ENCODE data around the gene TWSG1. TPM values are rescaled to one million over a fixed set of nuclear protein-coding genes. Genes with fewer than 3 reads are reported as not detected.

TWSG1 gene
- total RNA-seq, 1 donor: 101 TPM

- Histone ChIP-seq H3K4me3 (ENCODE audit: insufficient read depth, low read length) (no peak overlapping the region), H3K27me3 (ENCODE audit: insufficient read depth, low read length) (no peaks in the 10 kb centered on the region), H3K4me1 (ENCODE audit: insufficient read depth, low read length) (no peaks in the 10 kb centered on the region), H3K36me3 (ENCODE audit: insufficient read depth, low read length) (no peaks in the 10 kb centered on the region), H3K79me2 (ENCODE audit: insufficient read depth, low read length) (no peaks in the 10 kb centered on the region), H2AFZ (ENCODE audit: low read length) (no peak overlapping the region), H3K4me2 (ENCODE audit: insufficient read depth, low read length) (no peak overlapping the region), H3K27ac (ENCODE audit: low read depth, low read length) (no peak overlapping the region), H3K9me3 (ENCODE audit: low read depth, low read length) (no peaks in the 10 kb centered on the region), H4K20me1 (ENCODE audit: insufficient read depth, low read length) (no peaks in the 10 kb centered on the region)
- no peak for DNase-seq (ENCODE audit: insufficient read length, low spot score, missing footprints)
- TF ChIP-seq, protein P1, sequence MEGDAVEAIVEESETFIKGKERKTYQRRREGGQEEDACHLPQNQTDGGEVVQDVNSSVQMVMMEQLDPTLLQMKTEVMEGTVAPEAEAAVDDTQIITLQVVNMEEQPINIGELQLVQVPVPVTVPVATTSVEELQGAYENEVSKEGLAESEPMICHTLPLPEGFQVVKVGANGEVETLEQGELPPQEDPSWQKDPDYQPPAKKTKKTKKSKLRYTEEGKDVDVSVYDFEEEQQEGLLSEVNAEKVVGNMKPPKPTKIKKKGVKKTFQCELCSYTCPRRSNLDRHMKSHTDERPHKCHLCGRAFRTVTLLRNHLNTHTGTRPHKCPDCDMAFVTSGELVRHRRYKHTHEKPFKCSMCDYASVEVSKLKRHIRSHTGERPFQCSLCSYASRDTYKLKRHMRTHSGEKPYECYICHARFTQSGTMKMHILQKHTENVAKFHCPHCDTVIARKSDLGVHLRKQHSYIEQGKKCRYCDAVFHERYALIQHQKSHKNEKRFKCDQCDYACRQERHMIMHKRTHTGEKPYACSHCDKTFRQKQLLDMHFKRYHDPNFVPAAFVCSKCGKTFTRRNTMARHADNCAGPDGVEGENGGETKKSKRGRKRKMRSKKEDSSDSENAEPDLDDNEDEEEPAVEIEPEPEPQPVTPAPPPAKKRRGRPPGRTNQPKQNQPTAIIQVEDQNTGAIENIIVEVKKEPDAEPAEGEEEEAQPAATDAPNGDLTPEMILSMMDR (IDR thresholded peaks at IDR 0.05; ENCODE audit: extremely low read depth, low read depth, low read length): no peak
Observed at GRCh38 chr18:9405130-9405529, 70.6 kb downstream of the TWSG1 start.

- Histone ChIP-seq H4K20me1 (ENCODE audit: insufficient read depth, low read length) (no peaks in the 10 kb centered on the region), H2AFZ (ENCODE audit: low read length) (no peak overlapping the region), H3K27ac (ENCODE audit: low read depth, low read length) (no peak overlapping the region), H3K9me3 (ENCODE audit: low read depth, low read length) (no peaks in the 10 kb centered on the region), H3K4me1 (ENCODE audit: insufficient read depth, low read length) (no peaks in the 10 kb centered on the region), H3K36me3 (ENCODE audit: insufficient read depth, low read length) (no peaks in the 10 kb centered on the region), H3K27me3 (ENCODE audit: insufficient read depth, low read length) (no peaks in the 10 kb centered on the region), H3K4me2 (ENCODE audit: insufficient read depth, low read length) (no peak overlapping the region), H3K79me2 (ENCODE audit: insufficient read depth, low read length) (no peaks in the 10 kb centered on the region), H3K4me3 (ENCODE audit: insufficient read depth, low read length) (no peak overlapping the region)
- DNase-seq (ENCODE audit: insufficient read length, low spot score, missing footprints): no peak
- TF ChIP-seq, protein P1 (IDR thresholded peaks at IDR 0.05; ENCODE audit: extremely low read depth, low read depth, low read length): no peak
Observed at GRCh38 chr18:9405977-9406376, 71.4 kb downstream of the TWSG1 start.

GRCh38 chr18:9410515-9410914, 75.9 kb downstream of the TWSG1 start:
- Histone ChIP-seq H3K4me2 (ENCODE audit: insufficient read depth, low read length) (no peak overlapping the region), H2AFZ (ENCODE audit: low read length) (no peak overlapping the region), H3K27ac (ENCODE audit: low read depth, low read length) (no peak overlapping the region), H3K9me3 (ENCODE audit: low read depth, low read length) (no peaks in the 10 kb centered on the region), H3K27me3 (ENCODE audit: insufficient read depth, low read length) (no peaks in the 10 kb centered on the region), H3K36me3 (ENCODE audit: insufficient read depth, low read length) (no peaks in the 10 kb centered on the region), H4K20me1 (ENCODE audit: insufficient read depth, low read length) (no peaks in the 10 kb centered on the region), H3K79me2 (ENCODE audit: insufficient read depth, low read length) (no peaks in the 10 kb centered on the region), H3K4me1 (ENCODE audit: insufficient read depth, low read length) (peaks cover 7% of the 10 kb centered on the region), H3K4me3 (ENCODE audit: insufficient read depth, low read length) (no peak overlapping the region)
- DNase-seq (ENCODE audit: insufficient read length, low spot score, missing footprints): no peak
- TF ChIP-seq, protein P1 (IDR thresholded peaks at IDR 0.05; ENCODE audit: extremely low read depth, low read depth, low read length): no peak

DNA sequence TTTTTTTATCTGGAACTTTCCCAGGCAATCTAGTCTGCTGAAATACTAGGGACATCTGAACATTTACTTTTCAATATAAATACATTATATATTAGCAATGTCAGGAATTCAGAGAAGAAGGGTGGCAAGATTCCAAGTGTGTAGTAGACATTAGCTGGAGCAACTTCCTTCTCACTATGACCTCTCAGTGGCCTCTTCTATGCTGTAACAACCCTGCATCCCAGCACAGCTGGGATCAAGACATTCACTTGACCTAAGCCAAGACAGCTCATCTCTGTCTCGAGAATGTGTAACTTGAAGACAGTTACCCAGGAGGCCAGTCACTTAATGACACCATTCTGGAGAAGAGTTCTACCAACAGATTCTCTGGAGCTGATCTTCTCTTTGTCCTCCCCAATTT, 79.0 kb downstream of the TWSG1 start:
- Histone ChIP-seq H3K27me3 (ENCODE audit: insufficient read depth, low read length) (no peaks in the 10 kb centered on the region), H2AFZ (ENCODE audit: low read length) (no peak overlapping the region), H3K9me3 (ENCODE audit: low read depth, low read length) (no peaks in the 10 kb centered on the region), H3K4me3 (ENCODE audit: insufficient read depth, low read length) (no peak overlapping the region), H3K27ac (ENCODE audit: low read depth, low read length) (no peak overlapping the region), H3K36me3 (ENCODE audit: insufficient read depth, low read length) (no peaks in the 10 kb centered on the region), H3K4me1 (ENCODE audit: insufficient read depth, low read length) (peaks cover 21% of the 10 kb centered on the region), H3K79me2 (ENCODE audit: insufficient read depth, low read length) (no peaks in the 10 kb centered on the region), H4K20me1 (ENCODE audit: insufficient read depth, low read length) (no peaks in the 10 kb centered on the region), H3K4me2 (ENCODE audit: insufficient read depth, low read length) (no peak overlapping the region)
- DNase-seq (ENCODE audit: insufficient read length, low spot score, missing footprints): no peak
- TF ChIP-seq, protein P1 (IDR thresholded peaks at IDR 0.05; ENCODE audit: extremely low read depth, low read depth, low read length): no peak
